Peyer's patch (tissue), 4 donors: ENCODE results near the gene SERINC5. TPM values are rescaled to one million over a fixed set of nuclear protein-coding genes. Genes with fewer than 3 reads are reported as not detected.
"Not testable (repeated sequence)": the region's sequence is repeated elsewhere in the genome, so short reads cannot be mapped to it uniquely, and the experiment has no call there.

ENCODE experiments used
- DNase-seq, 3 donors: peaks; one replicate each; pipeline ENCODE4 v3.0.0-alpha.2; 2017 to 2019
- H3K27ac ChIP-seq, 4 donors: fragments of 200-600 bp; sonication (generic); one replicate each; pipeline ENCODE4 v1.5.1; 2016 to 2019
- H3K27me3 ChIP-seq, 2 donors: fragments of 200-600 bp; sonication (generic); one replicate each; pipeline ENCODE4 v1.5.1; 2019
- H3K36me3 ChIP-seq, 3 donors: fragments of 200-600 bp; sonication (generic); one replicate each; pipeline ENCODE4 v1.5.1; 2016 to 2019
- H3K4me1 ChIP-seq, 4 donors: fragments of 200-600 bp; sonication (generic); one replicate each; pipeline ENCODE4 v1.5.1; 2016 to 2019
- H3K4me3 ChIP-seq, 4 donors: fragments of 200-600 bp; sonication (generic); 1 replicate in 3 of 4; 2 replicates in 1 of 4; pipeline ENCODE4 v1.5.1; 2016 to 2019; ENCODE audit warnings: mild to moderate bottlenecking in 1 of 4
- H3K9me3 ChIP-seq, 4 donors: fragments of 200-600 bp; sonication (generic); one replicate each; pipeline ENCODE4 v1.5.1; 2016 to 2019; ENCODE audit warnings: mild to moderate bottlenecking in 1 of 4
- CTCF ChIP-seq, 6 experiments: fragments of 450-650 bp in 4 of 6; fragments of 200-600 bp in 2 of 6; sonication (generic) in 1 of 6; IDR thresholded peaks; one replicate each; pipeline ENCODE4 v1.5.1; 2017 to 2019; ENCODE audit warnings: antibody characterized with exemption in 6 of 6, mild to moderate bottlenecking in 3 of 6, moderate library complexity in 1 of 6
- POLR2A ChIP-seq, 2 donors: fragments of 450-650 bp; IDR thresholded peaks; one replicate each; pipeline ENCODE4 v1.5.1; 2017; ENCODE audit warnings: antibody characterized with exemption in 2 of 2, mild to moderate bottlenecking in 2 of 2, moderate library complexity in 2 of 2
- total RNA-seq, 4 donors: library from RNA; depleted of rRNA; stranded (reverse); fragments of >200 nt; gene quantifications; one replicate each; pipeline ENCODE4 v1.1.0, GENCODE V29; 2016

The SERINC5 gene
- total RNA-seq, 4 donors from 2014 or later, result 22.3 to 40.9 (median 30.3) TPM

DNA sequence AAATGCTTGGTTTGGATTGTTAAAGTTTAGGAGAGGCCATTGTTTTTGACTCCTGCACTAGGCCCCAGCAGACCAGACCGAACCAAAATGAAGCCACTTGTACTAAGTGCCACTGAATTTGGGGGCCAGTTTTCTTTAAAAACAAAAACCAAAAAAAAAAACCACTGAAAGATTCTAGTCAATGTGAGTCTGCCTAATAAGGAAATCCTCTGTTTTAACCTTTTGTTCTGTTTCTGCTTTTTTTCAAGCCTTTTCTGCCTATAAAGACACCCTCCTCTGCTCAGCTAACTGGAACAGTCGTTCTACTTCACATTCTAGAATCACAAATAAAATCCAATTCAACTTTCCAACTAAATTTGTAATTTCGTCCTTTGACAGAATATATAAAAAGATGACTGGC lies 64.9 kb downstream of the SERINC5 start:
- H3K27ac ChIP-seq, result peak overlapping the region in 3 of 4 donors; percentile 1 to 76 (median 39)
- H3K9me3 ChIP-seq, result no peaks in the 10 kb centered on the region
- DNase-seq, result no peak
- no peak for TF ChIP-seq CTCF (IDR thresholded peaks at IDR 0.05)
- H3K4me3 ChIP-seq, result no peak overlapping the region
- H3K27me3 ChIP-seq, result no peaks in the 10 kb centered on the region
- H3K36me3 ChIP-seq, result no peaks in the 10 kb centered on the region
- H3K4me1 ChIP-seq, result peaks cover 0 to 50% (median 2%) of the 10 kb centered on the region in 4 donors

GRCh38 chr5:80189701-80190100 lies 66.1 kb downstream of the SERINC5 start:
- no peak for TF ChIP-seq CTCF (IDR thresholded peaks at IDR 0.05)
- TF ChIP-seq POLR2A (IDR thresholded peaks at IDR 0.05), result no peak
- Histone ChIP-seq H3K36me3 (no peaks in the 10 kb centered on the region), H3K27me3 (no peaks in the 10 kb centered on the region), H3K27ac (peak overlapping the region in 2 of 4 donors; percentile 35 to 76), H3K9me3 (no peaks in the 10 kb centered on the region), H3K4me1 (peaks cover 0 to 55% (median 2%) of the 10 kb centered on the region in 4 donors), H3K4me3 (no peak overlapping the region)
- DNase-seq, result no peak

DNA sequence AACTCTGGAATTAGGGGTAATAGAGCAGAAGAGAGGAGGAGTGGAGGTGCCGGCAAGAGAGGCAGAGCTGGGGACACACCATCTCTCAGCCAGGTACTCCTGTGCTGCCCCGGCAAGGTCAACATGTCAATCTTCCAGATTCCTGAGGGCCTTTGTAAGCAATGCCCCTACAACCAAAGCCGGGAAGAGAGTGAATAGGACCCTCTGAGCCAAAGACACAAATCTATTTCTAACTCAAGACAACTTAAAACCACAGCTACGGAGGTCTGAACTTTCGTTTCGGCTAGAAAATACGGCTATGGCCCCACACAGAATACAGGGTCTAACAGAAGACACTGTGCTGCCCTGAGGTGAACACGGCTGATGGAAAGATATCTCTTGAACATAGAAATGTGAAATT lies 66.6 kb downstream of the SERINC5 start:
- H3K4me3 ChIP-seq, result peak overlapping the region in 1 of 4 donors; percentile 20
- peak overlapping the region in 3 of 4 donors; percentile 35 to 76 (median 36) for H3K27ac ChIP-seq

GRCh38 chr5:80187421-80188090 lies 68.3 kb downstream of the SERINC5 start:
- TF ChIP-seq CTCF (IDR thresholded peaks at IDR 0.05), result no peak
- TF ChIP-seq POLR2A (IDR thresholded peaks at IDR 0.05), result no peak
- no peaks in the 10 kb centered on the region for H3K9me3 ChIP-seq
- no peaks in the 10 kb centered on the region for H3K27me3 ChIP-seq
- H3K27ac ChIP-seq, result peak overlapping the region in 3 of 4 donors; percentile 2 to 41 (median 9)
- no peak overlapping the region for H3K4me3 ChIP-seq
- no peaks in the 10 kb centered on the region for H3K36me3 ChIP-seq
- no peak for DNase-seq
- H3K4me1 ChIP-seq, result peaks cover 0 to 53% (median 11%) of the 10 kb centered on the region in 4 donors

More for the DNA sequence above, 66.6 kb downstream of the SERINC5 start:
- Histone ChIP-seq H3K36me3 (no peaks in the 10 kb centered on the region), H3K9me3 (no peaks in the 10 kb centered on the region), H3K4me1 (peaks cover 0 to 56% (median 5%) of the 10 kb centered on the region in 4 donors), H3K27me3 (no peaks in the 10 kb centered on the region)
- TF ChIP-seq POLR2A (IDR thresholded peaks at IDR 0.05) (no peak), CTCF (IDR thresholded peaks at IDR 0.05) (no peak)
- DNase-seq, result no peak

DNA sequence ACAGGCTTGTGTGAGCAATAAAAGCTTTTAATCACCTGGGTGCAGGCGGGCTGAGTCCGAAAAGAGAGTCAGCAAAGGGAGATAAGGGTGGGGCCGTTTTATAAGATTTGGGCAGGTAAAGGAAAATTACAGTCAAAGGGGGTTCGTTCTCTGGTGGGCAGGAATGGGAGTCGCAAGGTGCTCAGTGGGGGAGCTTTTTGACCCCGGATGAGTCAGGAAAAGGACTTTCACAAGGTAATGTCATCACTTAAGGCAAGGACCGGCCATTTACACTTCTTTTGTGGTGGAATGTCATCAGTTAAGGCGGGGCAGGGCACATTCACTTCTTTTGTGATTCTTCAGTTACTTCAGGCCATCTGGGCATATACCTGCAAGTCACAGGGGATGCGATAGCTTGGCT lies 70.3 kb downstream of the SERINC5 start:
- not testable (repeated sequence) for H3K4me3 ChIP-seq, H3K9me3 ChIP-seq, H3K27me3 ChIP-seq, H3K36me3 ChIP-seq, DNase-seq
- Histone ChIP-seq H3K27ac (peak overlapping the region in 1 of 4 donors; percentile 15), H3K4me1 (peaks cover 0 to 62% (median 21%) of the 10 kb centered on the region in 4 donors)

- TF ChIP-seq POLR2A (IDR thresholded peaks at IDR 0.05), result no peak
- TF ChIP-seq CTCF (IDR thresholded peaks at IDR 0.05), result no peak
- no peaks in the 10 kb centered on the region for H3K9me3 ChIP-seq
- no peaks in the 10 kb centered on the region for H3K27me3 ChIP-seq
- H3K36me3 ChIP-seq, result no peaks in the 10 kb centered on the region
- no peak overlapping the region for H3K4me3 ChIP-seq
- H3K27ac ChIP-seq, result peak overlapping the region in 3 of 4 donors; percentile 15 to 66 (median 26)
- DNase-seq, result no peak
- H3K4me1 ChIP-seq, result peaks cover 0 to 67% (median 21%) of the 10 kb centered on the region in 4 donors
These were observed 70.8 kb downstream of the SERINC5 start for GRCh38 chr5:80185095-80185494.
